Left renal cortex interstitium (tissue), 4 donors: ENCODE measurements around the gene CUEDC1. TPM values are rescaled to one million over a fixed set of nuclear protein-coding genes. Genes with fewer than 3 reads are reported as not detected.
"Not testable (repeated sequence)": the region's sequence is repeated elsewhere in the genome, so short reads cannot be mapped to it uniquely, and the experiment has no call there.

Experiments
- DNase-seq, 4 donors: peaks; one replicate each; pipeline ENCODE4 v3.0.0-alpha.2; 2013; ENCODE audit warnings: low read depth in 4 of 4, low spot score in 2 of 4, missing footprints in 1 of 4
- polyA plus RNA-seq, 4 donors: library from polyadenylated mRNA; unstranded; fragments of 120-200 nt; gene quantifications; one replicate each; pipeline ENCODE4 v1.2.1, GENCODE V29; 2013; ENCODE audit not compliant: insufficient read length in 4 of 4

Gene CUEDC1
- polyA plus RNA-seq, 4 donors = 42.9 to 58.7 (median 52.2) TPM

DNA sequence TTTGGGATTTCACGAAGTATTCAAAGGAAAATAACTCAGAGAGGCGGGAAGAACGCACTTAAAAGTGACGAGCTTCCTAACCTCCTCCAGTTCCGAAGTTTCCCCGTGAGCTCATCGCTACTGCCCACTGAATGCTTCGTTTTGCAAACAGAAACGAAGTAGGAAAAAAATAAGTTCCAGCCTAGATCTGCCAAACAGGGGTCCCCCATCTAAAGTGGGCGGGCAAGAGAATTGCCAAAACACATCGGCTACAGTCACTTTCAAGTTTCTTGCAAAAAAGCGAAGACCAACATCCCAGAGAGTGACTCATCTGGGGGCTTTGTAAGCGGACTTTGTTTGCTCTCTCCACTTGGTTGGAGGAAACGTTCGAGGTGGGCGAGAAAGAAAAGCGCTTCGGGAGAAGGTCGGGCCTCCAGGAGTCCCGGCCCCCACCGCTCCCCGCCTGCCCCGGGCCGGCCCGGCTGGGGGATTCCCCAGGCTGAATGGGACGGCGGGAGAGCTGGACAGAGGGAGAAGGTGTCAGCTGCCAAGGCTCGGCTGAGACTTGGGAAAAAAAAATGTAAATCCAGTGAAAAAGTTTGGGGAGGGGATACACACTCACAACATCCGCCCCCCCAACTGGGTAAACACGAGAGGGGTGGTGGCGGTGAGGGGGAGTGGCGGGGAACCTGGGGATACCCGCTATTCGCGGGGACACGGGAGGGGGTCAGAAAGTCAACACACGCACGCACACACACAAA, 31.8 kb upstream of the CUEDC1 start:
- peak; percentile 44 to 67 (median 52) for DNase-seq

- DNase-seq = no peak
Observed at GRCh38 chr17:57985675-57985974, 30.4 kb upstream of the CUEDC1 start.

- DNase-seq = no peak
Observed at GRCh38 chr17:57984936-57985674, 29.9 kb upstream of the CUEDC1 start.

DNA sequence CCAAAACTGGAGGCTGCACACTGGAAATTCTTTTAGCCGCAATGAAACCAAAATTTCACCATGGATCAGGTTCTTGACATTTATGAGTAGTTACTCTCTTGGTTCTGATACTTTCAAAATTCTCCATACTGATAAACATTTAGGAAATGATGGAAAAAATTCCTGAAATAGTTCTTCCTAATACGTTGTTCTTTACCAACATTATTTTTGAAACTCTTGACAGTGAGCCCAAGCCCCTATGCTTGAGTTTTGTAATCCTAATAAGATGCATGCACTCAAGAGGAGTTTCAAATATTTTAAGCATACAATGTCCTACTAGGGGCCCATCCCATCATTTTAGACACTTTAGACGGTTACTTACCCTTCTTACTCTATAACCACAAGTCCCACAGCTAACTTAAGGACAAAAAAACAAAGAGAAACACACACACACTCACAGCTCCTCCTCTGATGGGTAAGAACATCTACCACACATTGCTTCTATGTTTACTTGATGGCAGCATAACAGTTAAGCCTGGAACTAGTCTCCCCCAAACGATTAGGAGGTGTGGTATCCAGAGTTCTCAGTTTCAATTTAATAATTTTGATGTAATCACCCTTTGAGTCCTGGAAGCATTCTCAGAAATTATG, 29.2 kb upstream of the CUEDC1 start:
- DNase-seq = no peak

DNA sequence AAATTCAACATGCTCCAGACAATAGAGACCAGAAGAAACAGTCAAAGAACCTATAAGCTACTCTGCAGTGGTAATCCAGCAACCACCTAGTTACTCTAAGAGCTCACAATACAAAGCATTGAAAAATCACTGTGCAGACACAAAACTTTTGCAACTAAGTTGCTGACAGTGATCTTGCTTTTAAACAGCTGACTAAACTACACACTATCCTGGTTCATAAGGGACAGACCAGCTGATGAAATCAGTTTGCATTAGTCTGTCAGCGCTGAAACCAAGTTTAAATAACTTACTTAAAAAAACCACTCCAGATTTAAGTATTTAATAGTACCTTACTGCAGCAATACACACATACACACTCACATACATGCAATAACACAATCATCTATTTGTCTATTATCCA, 28.2 kb upstream of the CUEDC1 start:
- no peak for DNase-seq

DNA sequence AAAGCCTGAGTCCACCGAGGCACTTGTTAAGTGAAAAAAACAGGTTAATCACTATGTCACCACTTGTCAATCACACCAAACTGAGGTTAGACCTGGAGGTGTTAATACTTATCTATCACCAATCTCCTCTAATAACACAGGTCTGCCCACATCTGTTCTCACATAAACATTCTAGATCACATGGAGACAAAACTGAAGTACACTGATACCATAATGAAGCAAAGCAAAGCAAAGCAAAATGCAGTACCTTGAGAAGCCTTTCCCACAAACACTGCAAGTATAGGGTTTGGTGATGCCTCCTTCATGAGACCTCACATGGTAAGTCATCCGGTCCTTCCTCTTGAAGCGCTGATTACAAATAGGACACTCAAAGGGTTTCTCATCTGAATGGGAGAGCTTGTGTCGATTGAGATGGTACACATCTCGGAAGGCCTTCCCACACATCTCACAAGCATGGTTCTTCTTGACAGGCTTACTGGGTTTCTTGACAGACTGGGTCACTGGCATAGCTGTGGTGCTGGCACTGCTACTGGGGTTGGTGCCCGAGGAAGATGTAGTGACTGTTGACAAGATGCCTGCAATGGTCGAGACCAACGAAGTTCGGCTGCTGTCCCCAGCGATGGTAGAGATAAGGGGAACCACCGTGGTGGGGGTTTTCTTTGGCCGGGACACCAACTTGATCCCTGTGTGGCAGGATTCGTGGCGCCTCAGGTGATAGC, 27.4 kb upstream of the CUEDC1 start:
- no peak for DNase-seq

GRCh38 chr17:57980522-57980921, 25.3 kb upstream of the CUEDC1 start:
- DNase-seq = no peak

- no peak for DNase-seq
Observed at GRCh38 chr17:57979076-57979475, 23.9 kb upstream of the CUEDC1 start.

- DNase-seq = no peak
Observed at GRCh38 chr17:57976594-57976993, 21.4 kb upstream of the CUEDC1 start.

- DNase-seq = no peak
Observed at GRCh38 chr17:57975044-57975443, 19.8 kb upstream of the CUEDC1 start.

- DNase-seq = not testable (repeated sequence)
Observed at GRCh38 chr17:57974053-57974824, 19.0 kb upstream of the CUEDC1 start.

DNA sequence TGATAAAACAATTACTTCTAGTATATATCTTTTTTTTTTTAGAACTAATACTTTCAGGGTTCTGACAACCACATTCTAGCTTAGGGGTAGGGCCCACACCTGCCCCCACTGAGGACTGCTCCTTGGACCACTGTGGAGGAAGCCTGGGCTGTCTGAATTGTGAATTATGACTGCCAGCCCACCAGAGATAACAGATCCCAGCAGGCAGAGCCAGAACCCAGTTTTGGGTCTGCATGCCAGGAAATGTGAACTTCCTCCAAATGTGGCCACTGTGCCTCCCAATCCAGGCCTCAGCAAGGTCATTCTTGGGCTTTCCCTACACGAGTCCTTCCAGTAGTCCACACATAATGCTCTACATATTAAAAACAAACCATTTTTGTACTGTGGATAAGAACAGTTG, 16.9 kb upstream of the CUEDC1 start:
- no peak for DNase-seq

GRCh38 chr17:57971572-57971971, 16.4 kb upstream of the CUEDC1 start:
- no peak for DNase-seq

- no peak for DNase-seq
Observed at GRCh38 chr17:57970710-57971109, 15.5 kb upstream of the CUEDC1 start.

DNA sequence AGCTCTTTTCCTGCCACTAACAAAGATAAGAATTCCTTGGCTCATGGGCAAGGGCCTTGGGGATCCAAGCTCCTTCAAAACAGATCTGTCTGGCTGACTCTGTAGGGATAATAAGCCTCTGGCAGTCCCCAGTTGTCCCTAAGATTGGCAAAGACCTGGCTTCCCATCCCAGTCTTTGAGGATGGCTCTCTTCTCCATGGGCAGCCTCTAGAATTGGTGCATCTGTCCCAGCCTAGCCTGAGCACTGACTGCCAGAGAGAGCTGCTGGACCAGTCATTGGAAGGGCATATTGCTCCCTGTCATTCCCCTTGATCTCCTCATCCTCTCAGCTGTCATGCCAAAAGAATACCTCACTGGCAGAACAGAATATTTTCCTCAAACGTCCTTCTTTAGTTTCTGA, 13.2 kb upstream of the CUEDC1 start:
- no peak for DNase-seq

DNA sequence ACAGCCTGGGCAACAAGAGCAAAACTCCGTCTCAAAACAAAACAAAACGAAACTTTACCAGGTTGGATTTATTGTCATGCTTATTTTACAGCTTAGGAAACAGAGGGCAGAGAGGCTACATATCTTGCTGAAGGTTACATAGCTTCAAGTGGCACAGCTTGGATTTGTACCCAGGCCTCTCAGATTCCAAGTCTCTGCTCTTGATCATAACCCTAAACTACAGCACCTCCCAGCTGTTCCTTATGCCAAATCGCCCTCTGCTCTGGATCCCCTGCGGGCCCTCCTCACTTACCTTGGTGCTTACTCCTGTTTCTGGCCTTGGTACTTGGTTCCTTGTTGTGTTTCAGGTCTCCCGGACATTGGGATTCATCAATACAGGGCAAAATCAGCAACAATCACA, 11.7 kb upstream of the CUEDC1 start:
- no peak for DNase-seq

GRCh38 chr17:57966246-57966645, 11.0 kb upstream of the CUEDC1 start:
- DNase-seq = no peak

DNA sequence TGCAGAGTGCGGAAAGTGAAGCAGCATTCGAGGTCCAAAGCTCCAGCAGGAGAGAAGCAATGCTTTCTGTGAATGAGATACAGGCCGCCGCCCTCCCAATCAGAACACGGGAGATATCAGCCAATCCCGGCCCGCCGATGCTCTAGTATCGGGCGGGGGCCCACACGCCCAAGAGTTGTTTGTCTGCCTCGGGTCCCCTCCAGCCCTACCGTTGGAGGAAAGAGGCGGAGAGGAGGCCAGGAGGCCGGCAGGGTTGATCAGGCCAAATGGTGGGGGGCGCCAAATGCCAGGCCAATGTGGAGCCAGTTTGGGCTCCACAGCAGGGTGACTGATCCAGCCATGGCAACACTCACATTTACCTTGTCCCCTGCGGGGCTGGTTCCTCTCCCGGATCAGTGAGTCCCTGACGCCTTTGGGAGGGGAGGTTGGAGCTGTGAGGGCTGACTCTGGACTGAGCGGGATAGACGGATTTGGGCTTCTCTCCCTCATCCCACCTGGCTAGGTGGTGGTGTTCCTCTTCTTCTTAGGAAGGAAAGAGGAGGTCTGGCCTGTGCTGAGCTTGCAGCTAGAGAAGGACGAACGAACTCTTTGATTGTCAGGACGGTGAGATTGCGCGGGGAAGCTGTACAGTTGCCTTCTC, 10.4 kb upstream of the CUEDC1 start:
- no peak for DNase-seq

- no peak for DNase-seq
Observed at GRCh38 chr17:57963149-57963511, 7.9 kb upstream of the CUEDC1 start.
